Measurements from ENCODE around the gene ZNF483.
"Not testable (repeated sequence)": the region's sequence is repeated elsewhere in the genome, so short reads cannot be mapped to it uniquely, and the experiment has no call there.

Gene ZNF483

GRCh38 chr9:111555425-111555824 is 30.4 kb downstream of the ZNF483 start:
- H3K9ac ChIP-seq (ENCODE audit: low read length); H3K27me3 ChIP-seq (ENCODE audit: control insufficient read depth, insufficient read depth, low read length); H3K4me1 ChIP-seq (ENCODE audit: control insufficient read depth, low read depth, low read length); H3K27ac ChIP-seq (ENCODE audit: low read length); H3K4me3 ChIP-seq (ENCODE audit: low read length); H3K9me3 ChIP-seq (ENCODE audit: control insufficient read depth, low read depth, low read length): not testable (repeated sequence)
- peaks cover 12% of the 10 kb centered on the region for H3K36me3 ChIP-seq (ENCODE audit: control insufficient read depth, low read depth, low read length)

GRCh38 chr9:111559000-111559610 is 34.1 kb downstream of the ZNF483 start:
- Histone ChIP-seq H3K4me1 (ENCODE audit: control insufficient read depth, low read depth, low read length) (no peaks in the 10 kb centered on the region), H3K36me3 (ENCODE audit: control insufficient read depth, low read depth, low read length) (peaks cover 13% of the 10 kb centered on the region), H3K27ac (ENCODE audit: low read length) (no peak overlapping the region), H3K4me3 (ENCODE audit: low read length) (no peak overlapping the region), H3K9me3 (ENCODE audit: control insufficient read depth, low read depth, low read length) (no peaks in the 10 kb centered on the region), H3K9ac (ENCODE audit: low read length) (no peak overlapping the region), H3K27me3 (ENCODE audit: control insufficient read depth, insufficient read depth, low read length) (no peaks in the 10 kb centered on the region)

- Histone ChIP-seq H3K4me1 (ENCODE audit: control insufficient read depth, low read depth, low read length) (no peaks in the 10 kb centered on the region), H3K4me3 (ENCODE audit: low read length) (no peak overlapping the region), H3K9ac (ENCODE audit: low read length) (no peak overlapping the region), H3K27ac (ENCODE audit: low read length) (no peak overlapping the region), H3K27me3 (ENCODE audit: control insufficient read depth, insufficient read depth, low read length) (no peaks in the 10 kb centered on the region), H3K9me3 (ENCODE audit: control insufficient read depth, low read depth, low read length) (no peaks in the 10 kb centered on the region), H3K36me3 (ENCODE audit: control insufficient read depth, low read depth, low read length) (peaks cover 13% of the 10 kb centered on the region)
Observed at GRCh38 chr9:111561165-111561719, 36.3 kb downstream of the ZNF483 start.

- H3K4me3 ChIP-seq (ENCODE audit: low read length), result no peak overlapping the region
- no peaks in the 10 kb centered on the region for H3K27me3 ChIP-seq (ENCODE audit: control insufficient read depth, insufficient read depth, low read length)
- H3K4me1 ChIP-seq (ENCODE audit: control insufficient read depth, low read depth, low read length), result no peaks in the 10 kb centered on the region
- peaks cover 7% of the 10 kb centered on the region for H3K9me3 ChIP-seq (ENCODE audit: control insufficient read depth, low read depth, low read length)
- H3K9ac ChIP-seq (ENCODE audit: low read length), result no peak overlapping the region
- no peak overlapping the region for H3K27ac ChIP-seq (ENCODE audit: low read length)
- peaks cover 41% of the 10 kb centered on the region for H3K36me3 ChIP-seq (ENCODE audit: control insufficient read depth, low read depth, low read length)
Observed at GRCh38 chr9:111566234-111566633, 41.3 kb downstream of the ZNF483 start.

GRCh38 chr9:111568127-111568526 is 43.1 kb downstream of the ZNF483 start:
- H3K27me3 ChIP-seq (ENCODE audit: control insufficient read depth, insufficient read depth, low read length); H3K4me3 ChIP-seq (ENCODE audit: low read length); H3K4me1 ChIP-seq (ENCODE audit: control insufficient read depth, low read depth, low read length); H3K9me3 ChIP-seq (ENCODE audit: control insufficient read depth, low read depth, low read length); H3K27ac ChIP-seq (ENCODE audit: low read length); H3K9ac ChIP-seq (ENCODE audit: low read length): not testable (repeated sequence)
- peaks cover 50% of the 10 kb centered on the region for H3K36me3 ChIP-seq (ENCODE audit: control insufficient read depth, low read depth, low read length)

- Histone ChIP-seq H3K9ac (ENCODE audit: low read length) (no peak overlapping the region), H3K4me1 (ENCODE audit: control insufficient read depth, low read depth, low read length) (no peaks in the 10 kb centered on the region)
Observed at GRCh38 chr9:111572950-111573604, 48.1 kb downstream of the ZNF483 start.

GRCh38 chr9:111582888-111583287 is 57.9 kb downstream of the ZNF483 start:
- peaks cover 40% of the 10 kb centered on the region for H3K36me3 ChIP-seq (ENCODE audit: control insufficient read depth, low read depth, low read length)
- H3K27me3 ChIP-seq (ENCODE audit: control insufficient read depth, insufficient read depth, low read length), result no peaks in the 10 kb centered on the region
- H3K4me3 ChIP-seq (ENCODE audit: low read length), result no peak overlapping the region
- no peak overlapping the region for H3K9ac ChIP-seq (ENCODE audit: low read length)
- H3K4me1 ChIP-seq (ENCODE audit: control insufficient read depth, low read depth, low read length), result no peaks in the 10 kb centered on the region
- H3K27ac ChIP-seq (ENCODE audit: low read length), result no peak overlapping the region
- H3K9me3 ChIP-seq (ENCODE audit: control insufficient read depth, low read depth, low read length), result no peaks in the 10 kb centered on the region

More at GRCh38 chr9:111572950-111573604, 48.1 kb downstream of the ZNF483 start:
- Histone ChIP-seq H3K4me3 (ENCODE audit: low read length) (no peak overlapping the region), H3K27me3 (ENCODE audit: control insufficient read depth, insufficient read depth, low read length) (no peaks in the 10 kb centered on the region), H3K36me3 (ENCODE audit: control insufficient read depth, low read depth, low read length) (peaks cover 76% of the 10 kb centered on the region), H3K9me3 (ENCODE audit: control insufficient read depth, low read depth, low read length) (peaks cover 7% of the 10 kb centered on the region), H3K27ac (ENCODE audit: low read length) (no peak overlapping the region)

GRCh38 chr9:111586378-111586777 is 61.4 kb downstream of the ZNF483 start:
- no peaks in the 10 kb centered on the region for H3K9me3 ChIP-seq (ENCODE audit: control insufficient read depth, low read depth, low read length)

GRCh38 chr9:111588846-111589245 is 63.9 kb downstream of the ZNF483 start:
- H3K9ac ChIP-seq (ENCODE audit: low read length), result no peak overlapping the region
- no peak overlapping the region for H3K4me3 ChIP-seq (ENCODE audit: low read length)
- no peaks in the 10 kb centered on the region for H3K4me1 ChIP-seq (ENCODE audit: control insufficient read depth, low read depth, low read length)
- H3K27ac ChIP-seq (ENCODE audit: low read length), result no peak overlapping the region
- peaks cover 20% of the 10 kb centered on the region for H3K36me3 ChIP-seq (ENCODE audit: control insufficient read depth, low read depth, low read length)
- no peaks in the 10 kb centered on the region for H3K27me3 ChIP-seq (ENCODE audit: control insufficient read depth, insufficient read depth, low read length)
- no peaks in the 10 kb centered on the region for H3K9me3 ChIP-seq (ENCODE audit: control insufficient read depth, low read depth, low read length)

More at GRCh38 chr9:111586378-111586777, 61.4 kb downstream of the ZNF483 start:
- Histone ChIP-seq H3K27ac (ENCODE audit: low read length) (no peak overlapping the region), H3K4me1 (ENCODE audit: control insufficient read depth, low read depth, low read length) (no peaks in the 10 kb centered on the region), H3K27me3 (ENCODE audit: control insufficient read depth, insufficient read depth, low read length) (no peaks in the 10 kb centered on the region), H3K9ac (ENCODE audit: low read length) (no peak overlapping the region), H3K36me3 (ENCODE audit: control insufficient read depth, low read depth, low read length) (peaks cover 26% of the 10 kb centered on the region), H3K4me3 (ENCODE audit: low read length) (no peak overlapping the region)

- Histone ChIP-seq H3K36me3 (ENCODE audit: control insufficient read depth, low read depth, low read length) (peaks cover 11% of the 10 kb centered on the region), H3K4me3 (ENCODE audit: low read length) (peak overlapping the region; percentile 89), H3K27me3 (ENCODE audit: control insufficient read depth, insufficient read depth, low read length) (peaks cover 8% of the 10 kb centered on the region), H3K27ac (ENCODE audit: low read length) (no peak overlapping the region), H3K9me3 (ENCODE audit: control insufficient read depth, low read depth, low read length) (no peaks in the 10 kb centered on the region), H3K4me1 (ENCODE audit: control insufficient read depth, low read depth, low read length) (peaks cover 3% of the 10 kb centered on the region), H3K9ac (ENCODE audit: low read length) (peak overlapping the region; percentile 59)
Observed at GRCh38 chr9:111597852-111598732, 73.1 kb downstream of the ZNF483 start.

- peak overlapping the region; percentile 89 for H3K4me3 ChIP-seq (ENCODE audit: low read length)
- H3K4me1 ChIP-seq (ENCODE audit: control insufficient read depth, low read depth, low read length), result peaks cover 3% of the 10 kb centered on the region
- H3K9ac ChIP-seq (ENCODE audit: low read length), result peak overlapping the region; percentile 59
- peaks cover 8% of the 10 kb centered on the region for H3K27me3 ChIP-seq (ENCODE audit: control insufficient read depth, insufficient read depth, low read length)
- peaks cover 6% of the 10 kb centered on the region for H3K36me3 ChIP-seq (ENCODE audit: control insufficient read depth, low read depth, low read length)
- H3K27ac ChIP-seq (ENCODE audit: low read length), result no peak overlapping the region
- no peaks in the 10 kb centered on the region for H3K9me3 ChIP-seq (ENCODE audit: control insufficient read depth, low read depth, low read length)
Observed at GRCh38 chr9:111598733-111599091, 73.7 kb downstream of the ZNF483 start.
